GM19395 (cell line): ENCODE data around the gene GPR87.

Experiments used
- ATAC-seq: cut with Tn5 transposase; IDR thresholded peaks from one replicate; pipeline ENCODE4 v1.9.1; 2021; ENCODE audit warnings: mild to moderate bottlenecking, moderate library complexity; ENCODE audit not compliant: unreplicated experiment

Gene GPR87

GRCh38 chr3:151283907-151284461, 32.6 kb downstream of the GPR87 start:
- ATAC-seq: no peak

GRCh38 chr3:151283387-151283786, 33.2 kb downstream of the GPR87 start:
- ATAC-seq: no peak

GRCh38 chr3:151282921-151283320, 33.7 kb downstream of the GPR87 start:
- peak; percentile 51 for ATAC-seq

- ATAC-seq: no peak
Measured at GRCh38 chr3:151281671-151282324, 34.8 kb downstream of the GPR87 start.

- no peak for ATAC-seq
Measured at GRCh38 chr3:151278230-151278629, 38.4 kb downstream of the GPR87 start, which contains the start of gene P2RY14. P2RY14 (minus strand) TSS chr3:151278542; CDS start chr3:151214316, 64,226 bp downstream.

GRCh38 chr3:151276687-151277042, 40.0 kb downstream of the GPR87 start:
- ATAC-seq: peak; percentile 52

GRCh38 chr3:151276038-151276686, 40.5 kb downstream of the GPR87 start:
- peak; percentile 24 for ATAC-seq

GRCh38 chr3:151275091-151275490, 41.5 kb downstream of the GPR87 start:
- no peak for ATAC-seq

GRCh38 chr3:151269631-151270030, 47.0 kb downstream of the GPR87 start:
- ATAC-seq: no peak

- peak; percentile 65 for ATAC-seq
Measured at GRCh38 chr3:151268267-151269235, 48.1 kb downstream of the GPR87 start.

- ATAC-seq: no peak
Measured at GRCh38 chr3:151267066-151267465, 49.6 kb downstream of the GPR87 start.

GRCh38 chr3:151265866-151266265, 50.8 kb downstream of the GPR87 start:
- ATAC-seq: peak; percentile 94

GRCh38 chr3:151265166-151265565, 51.5 kb downstream of the GPR87 start:
- ATAC-seq: no peak

- ATAC-seq: no peak
Measured at GRCh38 chr3:151264605-151265004, 52.0 kb downstream of the GPR87 start.

- ATAC-seq: no peak
Measured at GRCh38 chr3:151262871-151263525, 53.6 kb downstream of the GPR87 start.

- ATAC-seq: no peak
Measured at GRCh38 chr3:151259664-151260063, 57.0 kb downstream of the GPR87 start.

- no peak for ATAC-seq
Measured at GRCh38 chr3:151256749-151257148, 59.9 kb downstream of the GPR87 start.

- no peak for ATAC-seq
Measured at GRCh38 chr3:151248772-151249337, 67.8 kb downstream of the GPR87 start.
